GM23338 (cell line): ENCODE measurements around the gene UBE3B.

Experiments used
- CREB1 ChIP-seq: fragments of 250-450 bp; sonication (Bioruptor Pico); IDR thresholded peaks from 2 replicates; pipeline ENCODE4 v1.5.0; 2020; ENCODE audit warnings: low read depth, mild to moderate bottlenecking, moderate library complexity
- CTCF ChIP-seq, 2 experiments: fragments of 200-600 bp in 1 of 2; sonication (generic) in 1 of 2; conservative IDR thresholded peaks; 2 replicates each; pipeline versions ENCODE4 v1.5.1 to v1.6.1; 2016 to 2017; ENCODE audit warnings: antibody characterized with exemption in 2 of 2, low read depth in 2 of 2, mild to moderate bottlenecking in 2 of 2, moderate library complexity in 1 of 2
- EZH2 ChIP-seq: fragments of 200-600 bp; sonication (generic); IDR thresholded peaks from one replicate; pipeline ENCODE4 v1.8.0; 2017; ENCODE audit warnings: antibody characterized with exemption, mild to moderate bottlenecking, low read depth; ENCODE audit not compliant: unreplicated experiment
- EZH2phosphoT487 ChIP-seq: fragments of 200-600 bp; sonication (generic); IDR thresholded peaks from one replicate; pipeline ENCODE4 v1.8.1; 2018; ENCODE audit warnings: antibody characterized with exemption; ENCODE audit not compliant: unreplicated experiment
- POLR2AphosphoS5 ChIP-seq: IDR thresholded peaks from 2 replicates; pipeline ENCODE4 v1.6.1; 2016; ENCODE audit warnings: antibody characterized with exemption, low read depth
- REST ChIP-seq: IDR thresholded peaks from one replicate; pipeline ENCODE4 v1.6.1; 2018; ENCODE audit warnings: antibody characterized with exemption; ENCODE audit not compliant: unreplicated experiment
- ZNF114 ChIP-seq: fragments of 250-450 bp; sonication (Bioruptor Pico); IDR thresholded peaks from 2 replicates; pipeline ENCODE4 v1.5.0; 2020; ENCODE audit warnings: mild to moderate bottlenecking, moderate library complexity

GRCh38 chr12:109477963-109478315, 505 bp downstream of the UBE3B start:
- TF ChIP-seq CTCF (conservative IDR thresholded peaks at IDR 0.05; ENCODE audit: low read depth in 2 of 2) (no peak), POLR2AphosphoS5 (no peak), EZH2 (no peak), EZH2phosphoT487 (no peak), ZNF114 (CRISPR knock-in tag) (no peak), CREB1 (CRISPR knock-in tag) (no peak), REST (no peak)
